Stimulated activated memory B cell treated with anti-CD40 and anti-IgM and Interleukin-4, amounts not matched to agents 10 μg/mL and 1 μg/mL and 100 μg/mL, for 72 hours (primary cell): ENCODE data around the gene PPP1R3G.

Experiments used
- ATAC-seq: fragments of 150-1000 bp; cut with Tn5 transposase; 2 replicates; pipeline ENCODE4 v1.10.0; 2021
- H3K27ac Mint-ChIP-seq: one replicate; pipeline ENCODE4 v1.8.0; 2022; ENCODE audit warnings: mild to moderate bottlenecking, mixed read lengths
- H3K27me3 Mint-ChIP-seq: one replicate; pipeline ENCODE4 v1.8.0; 2022; ENCODE audit warnings: mixed read lengths
- H3K36me3 Mint-ChIP-seq: one replicate; pipeline ENCODE4 v1.8.0; 2022; ENCODE audit warnings: mixed read lengths
- H3K4me1 Mint-ChIP-seq: one replicate; pipeline ENCODE4 v1.8.0; 2022; ENCODE audit warnings: mixed read lengths
- H3K4me3 Mint-ChIP-seq: one replicate; pipeline ENCODE4 v1.8.0; 2022; ENCODE audit warnings: mild to moderate bottlenecking, moderate library complexity, mixed read lengths
- H3K9me3 Mint-ChIP-seq: one replicate; pipeline ENCODE4 v1.8.0; 2022; ENCODE audit warnings: mixed read lengths

PPP1R3G gene

GRCh38 chr6:5098501-5099270, 13.5 kb downstream of the PPP1R3G start:
- Mint-ChIP-seq H3K27ac (no peak overlapping the region), H3K36me3 (no peaks in the 10 kb centered on the region), H3K27me3 (no peaks in the 10 kb centered on the region), H3K9me3 (no peaks in the 10 kb centered on the region), H3K4me3 (no peak overlapping the region), H3K4me1 (peaks cover 21% of the 10 kb centered on the region)
- ATAC-seq = no peak

- Mint-ChIP-seq H3K27me3 (no peaks in the 10 kb centered on the region), H3K4me1 (peaks cover 19% of the 10 kb centered on the region), H3K27ac (no peak overlapping the region), H3K4me3 (no peak overlapping the region), H3K9me3 (no peaks in the 10 kb centered on the region), H3K36me3 (no peaks in the 10 kb centered on the region)
- ATAC-seq = no peak
Observed at GRCh38 chr6:5099537-5099936, 14.4 kb downstream of the PPP1R3G start.

- Mint-ChIP-seq H3K4me1 (peaks cover 8% of the 10 kb centered on the region), H3K4me3 (no peak overlapping the region), H3K27me3 (no peaks in the 10 kb centered on the region), H3K27ac (no peak overlapping the region), H3K36me3 (peaks cover 2% of the 10 kb centered on the region), H3K9me3 (no peaks in the 10 kb centered on the region)
- ATAC-seq = no peak
Observed at GRCh38 chr6:5100806-5101205, 15.7 kb downstream of the PPP1R3G start.

GRCh38 chr6:5102267-5102970, 17.3 kb downstream of the PPP1R3G start:
- no peak overlapping the region for H3K4me3 Mint-ChIP-seq

DNA sequence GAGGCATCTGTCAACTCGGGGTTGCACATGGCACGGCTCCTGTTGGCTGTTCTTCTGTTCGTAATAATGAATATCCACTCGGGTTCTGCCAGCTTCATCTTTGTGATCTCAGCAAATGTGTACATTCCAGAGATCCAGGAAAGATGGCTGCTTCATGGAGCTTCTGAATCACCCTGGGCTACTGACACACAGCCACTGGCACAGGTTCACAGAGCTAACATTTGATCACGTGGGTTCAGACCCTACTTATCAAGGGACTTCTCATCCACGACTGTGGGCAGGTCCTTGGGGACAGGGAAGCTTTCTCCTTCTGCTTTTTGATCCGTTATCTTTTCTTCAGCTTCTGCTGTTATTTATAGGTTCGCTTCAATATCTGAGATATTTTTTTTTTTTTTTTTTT, 18.1 kb downstream of the PPP1R3G start:
- no peaks in the 10 kb centered on the region for H3K27me3 Mint-ChIP-seq
- no peak overlapping the region for H3K4me3 Mint-ChIP-seq
- no peaks in the 10 kb centered on the region for H3K4me1 Mint-ChIP-seq
- H3K36me3 Mint-ChIP-seq = peaks cover 6% of the 10 kb centered on the region
- H3K27ac Mint-ChIP-seq = no peak overlapping the region
- no peak for ATAC-seq
- H3K9me3 Mint-ChIP-seq = no peaks in the 10 kb centered on the region

More at GRCh38 chr6:5102267-5102970, 17.3 kb downstream of the PPP1R3G start:
- Mint-ChIP-seq H3K4me1 (no peaks in the 10 kb centered on the region), H3K27me3 (no peaks in the 10 kb centered on the region), H3K27ac (no peak overlapping the region), H3K9me3 (no peaks in the 10 kb centered on the region), H3K36me3 (peaks cover 6% of the 10 kb centered on the region)
- no peak for ATAC-seq

GRCh38 chr6:5104667-5105066, 19.5 kb downstream of the PPP1R3G start:
- Mint-ChIP-seq H3K4me1 (no peaks in the 10 kb centered on the region), H3K27me3 (no peaks in the 10 kb centered on the region), H3K36me3 (peaks cover 6% of the 10 kb centered on the region), H3K4me3 (no peak overlapping the region), H3K9me3 (no peaks in the 10 kb centered on the region), H3K27ac (no peak overlapping the region)
- ATAC-seq = no peak

- Mint-ChIP-seq H3K4me3 (no peak overlapping the region), H3K9me3 (no peaks in the 10 kb centered on the region), H3K4me1 (no peaks in the 10 kb centered on the region), H3K27ac (no peak overlapping the region), H3K36me3 (peaks cover 7% of the 10 kb centered on the region), H3K27me3 (no peaks in the 10 kb centered on the region)
- no peak for ATAC-seq
Observed at GRCh38 chr6:5105146-5105545, 20.0 kb downstream of the PPP1R3G start.

DNA sequence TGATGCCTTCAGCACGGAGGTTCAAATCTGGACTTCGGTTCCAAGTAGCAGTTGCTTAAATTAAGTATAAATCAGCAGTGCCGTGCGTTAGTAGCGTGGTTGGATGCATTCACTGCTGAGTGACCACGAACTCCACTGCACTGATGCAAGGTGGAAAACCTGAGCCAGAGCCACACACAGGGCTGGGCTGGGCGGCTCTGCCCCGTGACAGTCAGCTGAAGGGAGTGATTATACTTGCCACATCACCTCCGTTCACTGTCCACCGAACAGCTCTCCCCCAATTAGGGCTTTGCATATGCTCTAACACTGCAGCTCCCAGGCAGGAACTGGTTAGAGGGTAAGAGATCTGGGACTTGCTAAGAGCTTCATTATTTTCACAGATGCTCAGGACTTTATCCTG, 22.2 kb downstream of the PPP1R3G start:
- no peaks in the 10 kb centered on the region for H3K4me1 Mint-ChIP-seq
- no peaks in the 10 kb centered on the region for H3K27me3 Mint-ChIP-seq
- H3K27ac Mint-ChIP-seq = no peak overlapping the region
- ATAC-seq = no peak
- peaks cover 26% of the 10 kb centered on the region for H3K36me3 Mint-ChIP-seq
- H3K4me3 Mint-ChIP-seq = no peak overlapping the region
- no peaks in the 10 kb centered on the region for H3K9me3 Mint-ChIP-seq

- ATAC-seq = no peak
- Mint-ChIP-seq H3K9me3 (no peaks in the 10 kb centered on the region), H3K4me3 (no peak overlapping the region), H3K4me1 (no peaks in the 10 kb centered on the region), H3K27ac (no peak overlapping the region), H3K36me3 (peaks cover 33% of the 10 kb centered on the region), H3K27me3 (no peaks in the 10 kb centered on the region)
Observed at GRCh38 chr6:5108068-5108467, 22.9 kb downstream of the PPP1R3G start.

DNA sequence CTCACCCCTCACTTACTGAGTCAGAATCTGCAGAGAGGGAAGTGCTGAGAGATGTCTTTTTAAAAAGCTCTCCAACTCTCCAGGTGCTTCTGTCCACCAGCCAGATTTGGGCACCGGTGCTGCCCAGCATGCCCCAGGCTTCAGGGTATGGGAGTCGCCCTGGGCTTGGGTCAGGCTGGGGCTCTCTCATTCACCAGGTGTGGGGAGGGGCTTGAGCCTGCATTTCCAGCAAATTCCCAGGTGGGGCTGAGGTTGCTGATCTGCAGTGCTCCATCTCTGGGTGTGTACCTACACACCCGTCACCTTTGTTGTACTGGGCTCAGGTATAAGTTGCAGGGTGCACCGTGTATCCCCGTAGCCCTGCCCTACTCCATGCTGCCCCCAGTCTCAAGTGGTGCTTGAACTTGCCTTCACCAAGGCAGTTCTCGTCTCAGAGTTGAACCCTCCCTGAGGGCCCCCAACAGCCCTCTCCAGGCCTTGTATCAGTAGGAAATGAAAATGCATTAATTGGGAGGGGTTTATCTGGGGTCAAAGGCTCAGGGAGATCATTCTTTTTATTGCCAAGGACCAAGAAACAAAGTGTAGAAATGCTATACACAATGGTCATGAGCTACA, 23.5 kb downstream of the PPP1R3G start:
- H3K4me3 Mint-ChIP-seq = no peak overlapping the region
- no peaks in the 10 kb centered on the region for H3K4me1 Mint-ChIP-seq
- ATAC-seq = no peak
- H3K9me3 Mint-ChIP-seq = no peaks in the 10 kb centered on the region
- H3K27me3 Mint-ChIP-seq = no peaks in the 10 kb centered on the region
- H3K27ac Mint-ChIP-seq = no peak overlapping the region
- H3K36me3 Mint-ChIP-seq = peaks cover 36% of the 10 kb centered on the region

GRCh38 chr6:5109436-5109835, 24.3 kb downstream of the PPP1R3G start:
- Mint-ChIP-seq H3K4me1 (no peaks in the 10 kb centered on the region), H3K4me3 (no peak overlapping the region), H3K27me3 (no peaks in the 10 kb centered on the region), H3K36me3 (peaks cover 38% of the 10 kb centered on the region), H3K27ac (no peak overlapping the region), H3K9me3 (no peaks in the 10 kb centered on the region)
- no peak for ATAC-seq

GRCh38 chr6:5110246-5110645, 25.1 kb downstream of the PPP1R3G start:
- H3K27ac Mint-ChIP-seq = no peak overlapping the region
- peaks cover 38% of the 10 kb centered on the region for H3K36me3 Mint-ChIP-seq
- H3K27me3 Mint-ChIP-seq = no peaks in the 10 kb centered on the region
- no peak for ATAC-seq
- no peaks in the 10 kb centered on the region for H3K9me3 Mint-ChIP-seq
- H3K4me1 Mint-ChIP-seq = no peaks in the 10 kb centered on the region
- H3K4me3 Mint-ChIP-seq = no peak overlapping the region

GRCh38 chr6:5111626-5112025, 26.5 kb downstream of the PPP1R3G start:
- Mint-ChIP-seq H3K27me3 (no peaks in the 10 kb centered on the region), H3K4me1 (no peaks in the 10 kb centered on the region), H3K27ac (no peak overlapping the region), H3K36me3 (peaks cover 32% of the 10 kb centered on the region), H3K4me3 (no peak overlapping the region), H3K9me3 (no peaks in the 10 kb centered on the region)
- ATAC-seq = no peak

- no peak for ATAC-seq
- Mint-ChIP-seq H3K4me1 (no peaks in the 10 kb centered on the region), H3K4me3 (no peak overlapping the region), H3K27me3 (no peaks in the 10 kb centered on the region), H3K9me3 (no peaks in the 10 kb centered on the region), H3K27ac (no peak overlapping the region), H3K36me3 (peaks cover 32% of the 10 kb centered on the region)
Observed at GRCh38 chr6:5112066-5112799, 27.1 kb downstream of the PPP1R3G start.

- Mint-ChIP-seq H3K9me3 (no peaks in the 10 kb centered on the region), H3K27me3 (no peaks in the 10 kb centered on the region), H3K4me1 (no peaks in the 10 kb centered on the region), H3K27ac (no peak overlapping the region), H3K4me3 (no peak overlapping the region), H3K36me3 (peaks cover 32% of the 10 kb centered on the region)
- no peak for ATAC-seq
Observed at GRCh38 chr6:5113096-5113495, 28.0 kb downstream of the PPP1R3G start.
